H1 (cell line): ENCODE data around the gene MAJIN. TPM values are rescaled to one million over a fixed set of nuclear protein-coding genes. Genes with fewer than 3 reads are reported as not detected.
A peak's percentile ranks its signal among the peaks of the same experiment; 100 is the strongest.

Source experiments
- CTCF ChIA-PET: fragments of 300-600 bp; sonication (Branson Sonifier 250); formaldehyde crosslinking; loops from one replicate; lab custom pipeline; 2021; ENCODE audit not compliant: partially characterized antibody; lab: Charles Lee
- POLR2A ChIA-PET: fragments of 300-600 bp; sonication (Branson Sonifier 250); formaldehyde crosslinking; loops from one replicate; lab custom pipeline; 2021; ENCODE audit warnings: inconsistent platforms; ENCODE audit not compliant: partially characterized antibody; lab: Charles Lee
- DNase-seq, 2 experiments: peaks; one replicate each; pipeline versions ENCODE4 v3.0.0 to v3.0.0-alpha.2; 2010 to 2022; ENCODE audit warnings: low spot score in 2 of 2, low read depth in 1 of 2, mixed read lengths in 1 of 2
- FAIRE-seq: peaks from 2 replicates; lab custom pipeline; 2011; peaks lifted over from hg19 to GRCh38; lab: Jason Lieb, UNC
- H2AFZ ChIP-seq: 2 replicates; pipeline ENCODE4 v1.8.1; 2012; ENCODE audit warnings: low read length, inconsistent platforms
- H2AK5ac ChIP-seq: 2 replicates; pipeline ENCODE4 v1.6.1; 2013; ENCODE audit warnings: low read depth, low read length
- H2BK120ac ChIP-seq: replicated peaks from 2 replicates; pipeline ENCODE3; 2013; ENCODE audit warnings: low read depth, low read length, inconsistent platforms
- H2BK12ac ChIP-seq: 2 replicates; pipeline ENCODE4 v1.6.1; 2013; ENCODE audit warnings: low read depth, low read length
- H2BK15ac ChIP-seq: 2 replicates; pipeline ENCODE4 v1.6.1; 2013; ENCODE audit warnings: low read length
- H2BK20ac ChIP-seq: 2 replicates; pipeline ENCODE4 v1.6.1; 2013; ENCODE audit warnings: low read length
- H2BK5ac ChIP-seq: 2 replicates; pipeline ENCODE4 v1.6.1; 2013; ENCODE audit warnings: low read depth, low read length
- H3K14ac ChIP-seq: 2 replicates; pipeline ENCODE4 v1.6.1; 2013; ENCODE audit warnings: inconsistent platforms; ENCODE audit not compliant: insufficient read length
- H3K18ac ChIP-seq: 2 replicates; pipeline ENCODE4 v1.6.1; 2013; ENCODE audit warnings: low read length; ENCODE audit errors: extremely low read depth
- H3K23ac ChIP-seq: 2 replicates; pipeline ENCODE4 v1.6.1; 2013; ENCODE audit warnings: inconsistent platforms; ENCODE audit not compliant: insufficient read length
- H3K23me2 ChIP-seq: 2 replicates; pipeline ENCODE4 v1.6.1; 2013; ENCODE audit warnings: low read depth, low read length
- H3K27ac ChIP-seq: 2 replicates; pipeline ENCODE4 v1.6.1; 2011; ENCODE audit warnings: low read depth, low read length, inconsistent platforms
- H3K27me3 ChIP-seq, 4 experiments: replicated peaks in 1 of 4; 1 replicate in 1 of 4; 2 replicates in 3 of 4; pipeline versions ENCODE4 v1.6.1 to v1.8.1; 2011 to 2013; ENCODE audit warnings: low read length in 3 of 4, mild to moderate bottlenecking in 3 of 4, inconsistent platforms in 2 of 4, mixed read lengths in 2 of 4, moderate library complexity in 1 of 4; ENCODE audit not compliant: control insufficient read depth in 3 of 4, insufficient read depth in 3 of 4; ENCODE audit errors: extremely low read depth in 1 of 4
- H3K36me3 ChIP-seq, 4 experiments: 2 replicates each; pipeline versions ENCODE4 v1.6.1 to v1.8.1; 2011 to 2013; ENCODE audit warnings: mild to moderate bottlenecking in 4 of 4, low read length in 3 of 4, moderate library complexity in 2 of 4, control low read depth in 1 of 4, inconsistent platforms in 1 of 4; ENCODE audit not compliant: insufficient read depth in 4 of 4, control insufficient read depth in 2 of 4
- H3K4ac ChIP-seq: replicated peaks from 2 replicates; pipeline ENCODE3; 2013; ENCODE audit warnings: low read length, low read depth, mixed read lengths, inconsistent platforms; ENCODE audit not compliant: insufficient read length
- H3K4me1 ChIP-seq, 4 experiments: replicated peaks in 1 of 4; 1 replicate in 1 of 4; 2 replicates in 3 of 4; pipeline versions ENCODE4 v1.6.1 to v1.8.1; 2011 to 2013; ENCODE audit warnings: low read length in 3 of 4, inconsistent platforms in 2 of 4, mixed read lengths in 1 of 4; ENCODE audit not compliant: insufficient read depth in 4 of 4, control insufficient read depth in 3 of 4
- H3K4me2 ChIP-seq, 2 experiments: 2 replicates each; pipeline versions ENCODE4 v1.6.1 to v1.8.1; 2011 to 2013; ENCODE audit warnings: low read depth in 2 of 2, low read length in 2 of 2, control low read depth in 1 of 2, inconsistent platforms in 1 of 2, mild to moderate bottlenecking in 1 of 2; ENCODE audit not compliant: insufficient read depth in 1 of 2
- H3K4me3 ChIP-seq, 4 experiments: fragments of 200-600, 300-600 bp in 1 of 4; sonication (generic), shearing (Covaris generic), sonication (Bioruptor Twin) in 1 of 4; 2 replicates each; pipeline versions ENCODE4 v1.5.1 to v1.8.1; 2011 to 2016; ENCODE audit warnings: low read length in 4 of 4, low read depth in 3 of 4, control low read depth in 2 of 4, inconsistent platforms in 2 of 4, mild to moderate bottlenecking in 2 of 4, mixed read lengths in 1 of 4, moderate library complexity in 1 of 4; ENCODE audit not compliant: insufficient read depth in 2 of 4; ENCODE audit errors: extremely low read depth in 1 of 4
- H3K56ac ChIP-seq: replicated peaks from 2 replicates; pipeline ENCODE3; 2013; ENCODE audit warnings: low read depth, mild to moderate bottlenecking, mixed read lengths, low read length, inconsistent platforms; ENCODE audit not compliant: insufficient read length
- H3K79me1 ChIP-seq: 2 replicates; pipeline ENCODE4 v1.6.1; 2013; ENCODE audit warnings: low read depth, low read length, control low read depth
- H3K79me2 ChIP-seq, 2 experiments: 2 replicates each; pipeline versions ENCODE4 v1.6.1 to v1.8.1; 2012 to 2013; ENCODE audit warnings: low read length in 2 of 2, mild to moderate bottlenecking in 2 of 2, inconsistent platforms in 1 of 2; ENCODE audit not compliant: insufficient read depth in 2 of 2, control insufficient read depth in 1 of 2
- H3K9ac ChIP-seq, 4 experiments: replicated peaks in 1 of 4; 1 replicate in 1 of 4; 2 replicates in 3 of 4; pipeline versions ENCODE4 v1.6.1 to v1.8.1; 2011 to 2013; ENCODE audit warnings: low read depth in 3 of 4, low read length in 3 of 4, control low read depth in 2 of 4, mild to moderate bottlenecking in 2 of 4, moderate library complexity in 2 of 4, inconsistent platforms in 1 of 4; ENCODE audit errors: extremely low read depth in 1 of 4
- H3K9me3 ChIP-seq, 2 experiments: 2 replicates each; pipeline versions ENCODE4 v1.6.1 to v1.8.1; 2012 to 2013; ENCODE audit warnings: mild to moderate bottlenecking in 2 of 2, moderate library complexity in 2 of 2, control low read depth in 1 of 2, inconsistent platforms in 1 of 2, low read depth in 1 of 2, low read length in 1 of 2, mixed read lengths in 1 of 2; ENCODE audit not compliant: insufficient read depth in 2 of 2
- H4K20me1 ChIP-seq, 2 experiments: replicated peaks in 1 of 2; 2 replicates each; pipeline versions ENCODE3 to v1.8.1; 2011 to 2013; ENCODE audit warnings: inconsistent platforms in 2 of 2, low read length in 2 of 2, mild to moderate bottlenecking in 1 of 2; ENCODE audit not compliant: insufficient read depth in 2 of 2, control insufficient read depth in 1 of 2
- H4K5ac ChIP-seq: 2 replicates; pipeline ENCODE4 v1.6.1; 2013; ENCODE audit warnings: low read length, low read depth, mixed read lengths, inconsistent platforms; ENCODE audit not compliant: insufficient read length
- H4K8ac ChIP-seq: 2 replicates; pipeline ENCODE4 v1.8.0; 2013; ENCODE audit warnings: mild to moderate bottlenecking, moderate library complexity, low read length, inconsistent platforms; ENCODE audit not compliant: insufficient read depth; ENCODE audit errors: extremely low read depth
- H4K91ac ChIP-seq: replicated peaks from 2 replicates; pipeline ENCODE3; 2013; ENCODE audit warnings: low read length, mixed read lengths, inconsistent platforms; ENCODE audit not compliant: insufficient read length
- SIN3A ChIP-seq, 2 experiments: IDR thresholded peaks in 1 of 2; conservative IDR thresholded peaks in 1 of 2; 2 replicates each; pipeline ENCODE4 v1.6.1; 2011 to 2012; ENCODE audit warnings: low read length in 2 of 2, improper control_type of control experiment in 1 of 2, low read depth in 1 of 2, mild to moderate bottlenecking in 1 of 2
- SP1 ChIP-seq: IDR thresholded peaks from 2 replicates; pipeline ENCODE4 v1.6.1; 2011; ENCODE audit warnings: low read depth, low read length
- WGBS, 2 experiments: shearing (Covaris generic) in 1 of 2; methylation state at CpG; one replicate each; pipeline versions ENCODE4 v1.1.6 to v1.1.7; 2013 to 2015; ENCODE audit warnings: low lambda C conversion rate in 2 of 2, mixed read lengths in 2 of 2, inconsistent platforms in 1 of 2, low coverage in 1 of 2, missing lambda C conversion rate in 1 of 2; ENCODE audit not compliant: insufficient replicate concordance in 2 of 2, insufficient coverage in 1 of 2, insufficient read length in 1 of 2; ENCODE audit errors: extremely low coverage in 1 of 2, missing lambda C conversion rate in 1 of 2; 5-methylcytosine and 5-hydroxymethylcytosine counted together
- polyA plus RNA-seq, 7 experiments: library from polyadenylated mRNA; depleted of rRNA in 3 of 7; stranded (reverse) in 5 of 7; unstranded in 2 of 7; fragments of >200 nt in 5 of 7; fragments of 200-250 nt in 2 of 7; gene quantifications; 1 replicate in 5 of 7; 2 replicates in 1 of 7; 4 replicates in 1 of 7; pipeline versions ENCODE4 v1.2.1 to v1.2.3, GENCODE V29; 2011 to 2013; ENCODE audit warnings: missing spikeins in 2 of 7, mixed read lengths in 2 of 7
- total RNA-seq: library from RNA; stranded (reverse); fragmentation: NEBNext Ultra II Directional; extraction: Animal tissue kit (Norgen Biotek cat#: 25700); gene quantifications from 2 replicates; pipeline ENCODE4 v1.2.1, GENCODE V29; 2021

Gene MAJIN
- total and polyA plus RNA-seq, 2 of the 8 experiments (the other 6 are each of a cell fraction or from before 2014, with no cell fraction given), result not detected

GRCh38 chr11:65003282-65003681, 31.4 kb upstream of the MAJIN start:
- H3K9ac ChIP-seq, result no peak overlapping the region
- H3K18ac ChIP-seq, result no peak overlapping the region
- H3K27ac ChIP-seq, result no peak overlapping the region
- H3K14ac ChIP-seq, result no peak overlapping the region
- WGBS, 2 experiments, result 84% methylated on average over 7 of the region's 7 CpGs; no CpG with 5 or more reads in 1 of the 2 experiments
- H2BK15ac ChIP-seq, result no peak overlapping the region
- CTCF ChIA-PET, result interaction anchor here (0.5 to 2.9 kb wide), 8 partner anchors 8 to 156 kb away, joined by 3 to 11 read pairs (median 5); partner anchors contain the start of gene ARL2
- no peak overlapping the region for H3K56ac ChIP-seq
- no peak overlapping the region for H2AFZ ChIP-seq
- H4K8ac ChIP-seq, result no peak overlapping the region
- H3K4me1 ChIP-seq, result no peaks in the 10 kb centered on the region
- no peaks in the 10 kb centered on the region for H4K20me1 ChIP-seq
- H3K79me1 ChIP-seq, result no peaks in the 10 kb centered on the region
- no peak overlapping the region for H3K4ac ChIP-seq
- no peak overlapping the region for H3K4me2 ChIP-seq
- H2BK20ac ChIP-seq, result no peak overlapping the region
- no peak overlapping the region for H4K5ac ChIP-seq
- no peak for DNase-seq
- H3K4me3 ChIP-seq, result no peak overlapping the region
- no peak for FAIRE-seq
- H3K79me2 ChIP-seq, result no peaks in the 10 kb centered on the region
- TF ChIP-seq SP1 (no peak), SIN3A (conservative IDR thresholded peaks at IDR 0.05 in 1 of 2, IDR thresholded peaks at IDR 0.05 in 1 of 2; ENCODE audit: low read depth in 1 of 2, low read length in 2 of 2) (0 out of 4 replicates have a peak, but pooled peaks have one; percentile 51 to 66)
- TF ChIP-seq, all 59 proteins: peak for 1
- H3K23ac ChIP-seq, result no peak overlapping the region
- POLR2A ChIA-PET, result interaction anchor here (0.8 kb wide), 1 partner anchor 222 kb away, joined by 3 read pairs; no protein-coding TSS in a partner anchor
- H2AK5ac ChIP-seq, result no peak overlapping the region
- H3K23me2 ChIP-seq, result no peaks in the 10 kb centered on the region
- no peak overlapping the region for H4K91ac ChIP-seq
- H3K27me3 ChIP-seq, result no peaks in the 10 kb centered on the region
- no peak overlapping the region for H2BK5ac ChIP-seq
- H3K9me3 ChIP-seq, result no peaks in the 10 kb centered on the region
- no peak overlapping the region for H2BK12ac ChIP-seq
- no peaks in the 10 kb centered on the region for H3K36me3 ChIP-seq
- no peak overlapping the region for H2BK120ac ChIP-seq
